Retinal pigment epithelial cell (primary cell): ENCODE data around the gene ANKRD34A.
"Not testable (repeated sequence)": the region's sequence is repeated elsewhere in the genome, so short reads cannot be mapped to it uniquely, and the experiment has no call there.

Experiments used
- DNase-seq: peaks from one replicate; pipeline ENCODE4 v3.0.0-alpha.2; 2010; ENCODE audit warnings: low read depth
- H3K4me3 ChIP-seq: 2 replicates; pipeline ENCODE4 v1.5.1; 2011; ENCODE audit warnings: mild to moderate bottlenecking, low read length, control low read depth, moderate library complexity
- CTCF ChIP-seq: conservative IDR thresholded peaks from 2 replicates; pipeline ENCODE4 v1.5.1; 2011; ENCODE audit warnings: low read depth, low read length, control low read depth, inconsistent platforms

The ANKRD34A gene

DNA sequence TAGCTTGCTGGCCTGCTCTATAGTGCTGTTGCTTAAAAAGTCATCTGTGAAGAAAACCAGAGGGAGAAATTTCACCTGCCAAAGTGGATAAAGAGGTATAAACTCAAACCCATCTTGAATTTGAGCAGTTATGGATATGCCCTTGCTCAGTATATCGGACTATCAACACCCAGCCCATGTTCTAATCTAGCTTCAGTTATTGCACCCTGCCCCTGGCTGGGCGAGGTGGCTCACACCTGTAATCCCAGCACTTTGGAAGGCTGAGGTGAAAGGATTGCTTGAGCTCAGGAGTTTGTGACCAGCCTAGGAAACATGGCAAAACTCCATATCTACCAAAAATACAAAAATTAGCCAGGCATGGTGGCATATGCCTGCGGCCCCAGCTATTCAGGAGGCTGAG lies 19.8 kb downstream of the ANKRD34A start:
- no peak for TF ChIP-seq CTCF
- no peak overlapping the region for H3K4me3 ChIP-seq
- no peak for DNase-seq

DNA sequence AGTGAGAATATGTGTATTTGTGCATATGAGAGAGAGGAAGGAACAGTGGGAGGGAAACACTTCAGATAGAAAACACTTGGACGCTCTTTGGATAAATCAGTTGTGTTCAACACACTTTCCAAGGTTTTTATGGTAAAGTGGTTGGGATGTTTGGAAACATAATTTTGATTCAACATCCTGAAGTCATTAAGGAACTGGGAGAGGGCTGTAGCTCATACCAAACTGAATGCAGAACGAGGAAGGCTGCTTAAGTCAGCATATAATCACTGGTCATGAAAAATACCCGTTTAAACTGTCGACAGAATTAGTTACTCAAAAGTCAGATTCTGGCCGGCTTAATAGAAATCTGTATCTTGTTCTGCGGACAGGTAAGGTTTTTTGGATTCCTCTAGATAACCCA lies 21.5 kb downstream of the ANKRD34A start:
- no peak for TF ChIP-seq CTCF
- H3K4me3 ChIP-seq = no peak overlapping the region
- no peak for DNase-seq

- TF ChIP-seq CTCF = no peak
- no peak overlapping the region for H3K4me3 ChIP-seq
- no peak for DNase-seq
These were observed 22.0 kb downstream of the ANKRD34A start for GRCh38 chr1:145942405-145942804.

- H3K4me3 ChIP-seq = no peak overlapping the region
- DNase-seq = no peak
- no peak for TF ChIP-seq CTCF
These were observed 26.9 kb downstream of the ANKRD34A start for GRCh38 chr1:145937436-145937835.

DNA sequence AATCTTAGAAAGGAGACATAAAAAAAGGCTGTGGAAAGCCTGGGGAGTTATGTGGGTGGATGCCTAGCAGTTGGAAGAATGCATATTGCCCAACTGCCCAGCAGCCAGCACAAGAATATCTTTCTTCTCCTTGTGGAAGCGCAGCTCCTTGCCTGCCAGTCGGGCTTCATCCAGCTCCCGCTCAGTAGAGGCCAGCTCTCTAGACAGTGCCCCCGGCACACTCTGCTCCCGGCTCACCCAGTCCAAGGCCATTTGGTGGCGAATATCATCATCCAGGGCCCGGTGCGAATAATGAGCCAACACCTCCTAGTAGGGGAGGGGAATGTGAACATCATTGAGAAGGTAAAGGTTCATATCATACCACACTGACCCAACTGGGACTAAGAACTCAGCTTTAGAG lies 28.1 kb downstream of the ANKRD34A start:
- TF ChIP-seq CTCF = no peak
- H3K4me3 ChIP-seq = no peak overlapping the region
- no peak for DNase-seq

DNA sequence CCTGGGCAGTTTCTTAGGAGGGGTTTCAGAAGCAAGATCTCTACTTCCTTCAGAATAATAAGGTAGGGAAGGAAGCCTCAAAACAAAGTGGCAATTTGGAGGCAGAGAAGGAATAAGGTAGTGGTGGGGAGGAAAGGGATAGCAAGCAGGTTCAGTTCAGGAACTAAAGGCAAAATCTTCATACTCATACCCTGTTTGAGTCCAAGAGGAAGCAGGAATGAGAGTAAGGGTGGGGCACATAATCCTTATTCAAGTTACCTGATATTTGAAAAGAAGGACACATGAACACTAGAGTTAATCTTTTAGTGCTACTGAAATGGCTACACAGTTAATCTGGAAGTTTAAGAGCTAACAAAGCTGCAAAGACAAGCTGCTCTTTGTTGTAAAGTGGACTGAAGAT lies 28.7 kb downstream of the ANKRD34A start:
- H3K4me3 ChIP-seq = no peak overlapping the region
- no peak for TF ChIP-seq CTCF
- no peak for DNase-seq

DNA sequence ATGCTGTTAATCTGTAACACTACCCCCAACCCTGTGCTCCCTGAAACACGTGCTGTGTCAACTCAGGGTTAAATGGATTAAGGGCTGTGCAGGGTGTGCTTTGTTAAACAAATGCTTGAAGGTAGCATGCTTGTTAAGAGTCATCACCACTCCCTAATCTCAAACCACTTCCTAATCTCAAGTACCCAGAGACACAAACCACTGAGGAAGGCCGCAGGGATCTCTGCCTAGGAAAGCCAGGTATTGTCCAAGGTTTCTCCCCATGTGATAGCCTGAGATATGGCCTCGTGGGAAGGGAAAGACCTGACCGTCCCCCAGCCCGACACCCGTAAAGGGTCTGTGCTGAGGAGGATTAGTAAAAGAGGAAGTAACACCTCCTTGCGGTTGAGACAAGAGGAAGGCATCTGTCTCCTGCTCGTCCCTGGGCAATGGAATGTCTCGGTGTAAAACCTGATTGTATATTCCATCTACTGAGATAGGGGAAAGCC lies 31.8 kb downstream of the ANKRD34A start:
- not testable (repeated sequence) for H3K4me3 ChIP-seq, DNase-seq

DNA sequence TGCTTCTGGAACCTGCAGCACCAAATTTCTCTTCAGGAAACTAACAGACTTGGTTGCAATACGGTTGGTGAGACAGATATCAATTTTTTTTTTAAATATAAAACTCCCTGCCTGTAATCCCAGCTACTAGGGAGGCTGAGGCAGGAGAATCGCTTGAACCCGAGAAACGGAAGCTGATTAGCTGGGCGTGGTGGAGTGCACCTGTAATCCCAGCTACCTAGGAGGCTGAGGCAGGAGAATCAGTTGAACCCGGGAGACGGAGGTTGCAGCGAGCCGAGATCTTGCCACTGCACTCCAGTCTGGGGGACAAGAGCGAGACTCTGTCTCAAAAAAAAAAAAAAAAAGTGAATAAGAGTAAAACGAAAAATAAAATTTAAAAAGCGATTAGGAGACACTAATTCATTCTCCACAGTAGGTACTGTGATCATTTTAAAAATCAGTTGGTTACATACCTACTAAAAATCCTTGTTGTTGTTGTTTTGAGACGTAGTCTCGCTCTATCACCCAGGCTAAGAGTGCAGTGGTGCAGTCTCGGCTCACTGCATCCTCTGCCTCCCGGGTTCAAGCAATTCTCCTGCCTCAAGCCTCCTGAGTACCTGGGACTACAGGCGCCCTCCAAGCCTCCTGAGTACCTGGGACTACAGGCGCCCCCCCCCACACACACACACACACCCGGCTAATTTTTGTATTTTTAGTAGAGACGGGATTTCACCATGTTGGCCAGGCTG lies 36.3 kb downstream of the ANKRD34A start:
- TF ChIP-seq CTCF = no peak
- DNase-seq = no peak
- peak overlapping the region; percentile 96 for H3K4me3 ChIP-seq
